GM19351 (cell line): ENCODE measurements around the gene DCST1.

Experiments used
- ATAC-seq: cut with Tn5 transposase; IDR thresholded peaks from one replicate; pipeline ENCODE4 v1.9.1; 2021; ENCODE audit warnings: mild to moderate bottlenecking, moderate library complexity; ENCODE audit not compliant: unreplicated experiment

Gene DCST1

DNA sequence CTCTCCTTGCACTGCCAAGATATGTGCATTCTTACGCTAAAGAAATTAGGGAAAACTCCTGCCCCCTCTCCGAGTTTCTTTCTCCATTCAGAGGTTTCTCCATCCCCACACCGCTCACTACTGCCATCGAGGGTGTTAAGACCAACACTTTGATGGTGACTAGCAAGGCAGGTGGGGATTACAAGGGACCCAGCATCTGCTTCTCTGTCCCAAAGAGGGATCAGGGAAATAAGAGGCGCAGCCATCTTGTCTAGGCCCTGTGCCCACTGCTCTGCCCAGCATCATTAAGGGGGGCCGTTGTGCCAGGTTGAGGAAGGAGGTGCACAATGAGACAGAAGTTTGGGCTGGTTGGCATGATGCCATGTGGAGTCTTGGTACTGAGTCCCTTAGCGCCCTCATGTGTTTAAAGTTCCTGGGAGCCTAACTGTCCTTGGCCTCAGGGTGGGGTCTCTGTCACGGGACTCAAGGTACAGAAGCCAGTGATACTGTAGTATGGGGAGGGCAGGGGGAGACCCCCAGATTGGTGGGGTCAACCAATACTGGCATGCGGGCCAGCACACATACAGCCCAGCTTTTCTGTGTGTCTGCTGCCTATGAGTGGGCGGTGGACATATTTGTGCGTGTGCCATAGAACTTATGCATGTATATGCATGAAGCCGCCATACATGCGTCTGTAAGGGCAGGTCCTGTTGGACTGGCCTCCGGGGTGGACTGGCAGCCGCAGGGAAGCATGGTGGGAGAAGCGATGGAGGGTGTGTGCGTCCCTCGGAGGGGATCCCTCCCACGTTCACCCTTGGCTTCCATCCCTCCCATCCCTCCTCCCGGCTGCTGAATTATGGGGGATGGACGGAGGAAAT, 50.5 kb downstream of the DCST1 start:
- ATAC-seq, result no peak

GRCh38 chr1:155084722-155085503, 51.3 kb downstream of the DCST1 start:
- peak; percentile 72 for ATAC-seq

GRCh38 chr1:155085504-155086127, 52.0 kb downstream of the DCST1 start:
- no peak for ATAC-seq

GRCh38 chr1:155086128-155086741, 52.6 kb downstream of the DCST1 start:
- ATAC-seq, result no peak

DNA sequence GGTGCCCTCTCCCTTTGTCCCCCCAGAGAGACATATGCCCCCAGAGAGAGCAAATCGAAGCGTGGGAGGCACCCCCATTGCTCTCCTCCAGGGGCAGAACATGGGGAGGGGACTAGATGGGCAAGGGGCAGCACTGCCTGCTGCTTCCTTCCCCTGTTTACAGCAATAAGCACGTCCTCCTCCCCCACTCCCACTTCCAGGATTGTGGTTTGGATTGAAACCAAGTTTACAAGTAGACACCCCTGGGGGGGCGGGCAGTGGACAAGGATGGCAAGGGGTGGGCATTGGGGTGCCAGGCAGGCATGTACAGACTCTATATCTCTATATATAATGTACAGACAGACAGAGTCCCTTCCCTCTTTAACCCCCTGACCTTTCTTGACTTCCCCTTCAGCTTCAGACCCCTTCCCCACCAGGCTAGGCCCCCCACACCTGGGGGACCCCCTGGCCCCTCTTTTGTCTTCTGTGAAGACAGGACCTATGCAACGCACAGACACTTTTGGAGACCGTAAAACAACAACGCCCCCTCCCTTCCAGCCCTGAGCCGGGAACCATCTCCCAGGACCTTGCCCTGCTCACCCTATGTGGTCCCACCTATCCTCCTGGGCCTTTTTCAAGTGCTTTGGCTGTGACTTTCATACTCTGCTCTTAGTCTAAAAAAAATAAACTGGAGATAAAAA, 53.4 kb downstream of the DCST1 start:
- no peak for ATAC-seq

GRCh38 chr1:155091071-155092051, 57.7 kb downstream of the DCST1 start:
- no peak for ATAC-seq

GRCh38 chr1:155092131-155092530, 58.5 kb downstream of the DCST1 start:
- no peak for ATAC-seq

GRCh38 chr1:155092641-155093040, 59.0 kb downstream of the DCST1 start:
- ATAC-seq, result no peak

DNA sequence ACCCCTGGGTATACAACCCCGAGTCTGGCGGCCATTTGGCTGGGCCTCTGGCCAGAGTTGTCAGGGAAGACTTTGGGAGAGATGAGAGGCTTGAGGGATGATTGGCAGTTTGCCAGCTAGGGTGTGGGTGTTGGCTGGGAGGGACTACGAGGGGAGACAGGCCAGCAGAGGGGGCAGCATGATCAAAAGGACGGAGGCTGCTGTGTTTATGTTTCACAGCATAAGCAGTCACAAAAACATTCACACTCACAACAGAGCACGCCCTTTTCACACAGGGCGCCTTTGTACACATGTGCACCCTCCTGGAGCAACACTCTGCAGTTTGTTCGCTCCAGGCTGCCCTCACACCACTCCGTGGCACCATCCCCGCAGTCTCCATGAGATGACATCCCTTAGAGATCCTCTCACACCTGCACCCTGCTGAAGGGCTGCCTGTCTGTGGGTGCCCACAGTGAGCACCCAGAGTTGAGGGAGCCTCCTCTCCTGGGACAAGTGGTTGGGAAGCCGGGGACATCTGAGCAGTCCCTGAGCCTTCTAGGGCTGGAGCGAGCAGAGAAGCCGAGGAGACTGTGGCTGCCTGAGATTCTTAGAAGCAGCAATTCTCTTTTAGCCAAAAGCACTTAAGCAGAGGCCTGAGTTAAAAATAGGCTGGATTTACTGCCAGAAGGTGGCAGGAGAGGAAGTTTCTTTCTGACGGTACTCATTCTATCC, 60.4 kb downstream of the DCST1 start:
- no peak for ATAC-seq

DNA sequence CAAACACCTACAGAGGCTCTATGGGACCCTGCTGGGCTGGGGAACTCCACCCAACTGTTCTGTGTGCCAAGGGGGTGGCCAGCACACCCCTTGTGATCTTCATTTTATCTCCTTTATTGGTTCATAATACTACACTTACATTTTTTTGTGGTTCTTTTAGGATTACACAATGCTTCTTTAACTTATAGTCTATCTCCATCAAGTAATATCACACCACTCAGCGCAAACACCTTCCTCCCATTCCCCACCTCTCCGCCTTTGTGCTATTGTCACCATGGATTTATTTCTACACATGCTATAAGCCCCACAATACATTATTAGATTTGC, 61.0 kb downstream of the DCST1 start:
- no peak for ATAC-seq

GRCh38 chr1:155099331-155099730, 65.7 kb downstream of the DCST1 start:
- no peak for ATAC-seq
